Osteoblast (primary cell): ENCODE results near the gene ESRRG. TPM values are rescaled to one million over a fixed set of nuclear protein-coding genes. Genes with fewer than 3 reads are reported as not detected.

Source experiments
- DNase-seq: peaks from one replicate; pipeline ENCODE4 v3.0.0; 2011; ENCODE audit warnings: low spot score, mixed read lengths; ENCODE audit not compliant: insufficient read length; ENCODE audit errors: missing footprints
- H2AFZ ChIP-seq: 2 replicates; pipeline ENCODE4 v1.6.0; 2011; ENCODE audit warnings: mild to moderate bottlenecking, low read length
- H3K27ac ChIP-seq: 2 replicates; pipeline ENCODE4 v1.5.1; 2011; ENCODE audit warnings: mild to moderate bottlenecking, low read depth, low read length, moderate library complexity
- H3K27me3 ChIP-seq: 2 replicates; pipeline ENCODE4 v1.6.0; 2012; ENCODE audit warnings: mild to moderate bottlenecking, control low read depth, inconsistent platforms, low read length, moderate library complexity; ENCODE audit not compliant: insufficient read depth
- H3K36me3 ChIP-seq: 2 replicates; pipeline ENCODE4 v1.5.1; 2011; ENCODE audit warnings: mild to moderate bottlenecking, low read length, control low read depth, moderate library complexity; ENCODE audit not compliant: insufficient read depth
- H3K4me1 ChIP-seq: 2 replicates; pipeline ENCODE4 v1.5.1; 2011; ENCODE audit warnings: mild to moderate bottlenecking, low read length, control low read depth, moderate library complexity; ENCODE audit not compliant: insufficient read depth
- H3K4me2 ChIP-seq: 2 replicates; pipeline ENCODE4 v1.6.0; 2011; ENCODE audit warnings: mild to moderate bottlenecking, low read length; ENCODE audit not compliant: insufficient read depth
- H3K4me3 ChIP-seq: fragments of 200-600 bp; sonication (generic); 3 replicates; pipeline ENCODE4 v1.5.1; 2012; ENCODE audit warnings: mild to moderate bottlenecking, low read length, inconsistent platforms; ENCODE audit not compliant: insufficient read depth
- H3K79me2 ChIP-seq: 2 replicates; pipeline ENCODE4 v1.6.0; 2012; ENCODE audit warnings: mild to moderate bottlenecking, low read length, control low read depth, inconsistent platforms; ENCODE audit not compliant: insufficient read depth
- H3K9me3 ChIP-seq: 2 replicates; pipeline ENCODE4 v1.5.1; 2011; ENCODE audit warnings: low read depth, low read length, control low read depth
- H4K20me1 ChIP-seq: 2 replicates; pipeline ENCODE4 v1.6.0; 2012; ENCODE audit warnings: mild to moderate bottlenecking, low read length, control low read depth; ENCODE audit not compliant: insufficient read depth
- CTCF ChIP-seq: IDR thresholded peaks from 2 replicates; pipeline ENCODE4 v1.5.1; 2011; ENCODE audit warnings: mild to moderate bottlenecking, low read depth, low read length, moderate library complexity; ENCODE audit errors: extremely low read depth
- total RNA-seq: library from RNA; depleted of rRNA; stranded (reverse); fragments of >200 nt; gene quantifications from 2 replicates; pipeline ENCODE4 v1.2.3, GENCODE V29; 2012

ESRRG gene
- total RNA-seq, 1 donor = not detected

GRCh38 chr1:216563087-216563486 is 160.1 kb downstream of the ESRRG start:
- Histone ChIP-seq H3K27ac (no peak overlapping the region), H3K4me1 (no peaks in the 10 kb centered on the region), H3K9me3 (no peaks in the 10 kb centered on the region), H2AFZ (no peak overlapping the region), H3K4me3 (no peak overlapping the region), H4K20me1 (no peaks in the 10 kb centered on the region), H3K27me3 (no peaks in the 10 kb centered on the region), H3K36me3 (no peaks in the 10 kb centered on the region), H3K4me2 (no peak overlapping the region), H3K79me2 (no peaks in the 10 kb centered on the region)
- DNase-seq = no peak
- TF ChIP-seq CTCF = no peak

DNA sequence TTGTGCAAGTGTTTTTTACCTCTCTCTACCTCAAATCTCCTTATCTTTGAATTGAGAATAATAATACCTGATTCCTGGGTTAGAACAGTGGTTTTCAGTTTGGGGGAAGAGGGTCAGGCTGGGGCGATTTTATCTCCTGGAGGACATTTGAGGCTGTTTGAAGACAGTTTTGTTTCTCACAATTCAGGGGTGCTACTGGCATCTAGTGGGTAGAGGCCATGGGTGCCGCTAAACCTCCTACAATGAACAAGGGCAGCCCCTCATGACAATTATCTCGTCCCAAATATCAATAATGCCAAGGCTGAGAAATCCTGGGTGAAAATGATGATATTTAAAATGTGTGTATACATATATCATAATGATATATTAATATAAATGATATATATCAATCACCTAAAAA is 160.8 kb downstream of the ESRRG start:
- H3K4me1 ChIP-seq = no peaks in the 10 kb centered on the region
- H3K27me3 ChIP-seq = no peaks in the 10 kb centered on the region
- no peak overlapping the region for H2AFZ ChIP-seq
- H3K27ac ChIP-seq = no peak overlapping the region
- H3K4me3 ChIP-seq = no peak overlapping the region
- H3K36me3 ChIP-seq = no peaks in the 10 kb centered on the region
- H3K4me2 ChIP-seq = no peak overlapping the region
- no peaks in the 10 kb centered on the region for H3K9me3 ChIP-seq
- no peak for TF ChIP-seq CTCF
- H3K79me2 ChIP-seq = no peaks in the 10 kb centered on the region
- no peaks in the 10 kb centered on the region for H4K20me1 ChIP-seq
- DNase-seq = no peak

- Histone ChIP-seq H3K79me2 (no peaks in the 10 kb centered on the region), H3K4me2 (no peak overlapping the region)
These were observed 162.7 kb downstream of the ESRRG start for GRCh38 chr1:216560527-216560926.

GRCh38 chr1:216559359-216559758 is 163.9 kb downstream of the ESRRG start:
- Histone ChIP-seq H2AFZ (no peak overlapping the region), H3K36me3 (no peaks in the 10 kb centered on the region), H3K9me3 (no peaks in the 10 kb centered on the region), H3K79me2 (no peaks in the 10 kb centered on the region), H4K20me1 (no peaks in the 10 kb centered on the region), H3K27me3 (no peaks in the 10 kb centered on the region), H3K27ac (no peak overlapping the region), H3K4me2 (no peak overlapping the region), H3K4me3 (no peak overlapping the region), H3K4me1 (no peaks in the 10 kb centered on the region)
- DNase-seq = no peak
- no peak for TF ChIP-seq CTCF

More at GRCh38 chr1:216560527-216560926, 162.7 kb downstream of the ESRRG start:
- Histone ChIP-seq H3K36me3 (no peaks in the 10 kb centered on the region), H3K9me3 (no peaks in the 10 kb centered on the region), H3K27me3 (no peaks in the 10 kb centered on the region), H4K20me1 (no peaks in the 10 kb centered on the region), H3K27ac (no peak overlapping the region), H2AFZ (no peak overlapping the region), H3K4me1 (no peaks in the 10 kb centered on the region), H3K4me3 (no peak overlapping the region)
- no peak for DNase-seq
- no peak for TF ChIP-seq CTCF
